ENCODE results near the gene ALKBH5.
"Not testable (repeated sequence)": the region's sequence is repeated elsewhere in the genome, so short reads cannot be mapped to it uniquely, and the experiment has no call there.

Gene ALKBH5

DNA sequence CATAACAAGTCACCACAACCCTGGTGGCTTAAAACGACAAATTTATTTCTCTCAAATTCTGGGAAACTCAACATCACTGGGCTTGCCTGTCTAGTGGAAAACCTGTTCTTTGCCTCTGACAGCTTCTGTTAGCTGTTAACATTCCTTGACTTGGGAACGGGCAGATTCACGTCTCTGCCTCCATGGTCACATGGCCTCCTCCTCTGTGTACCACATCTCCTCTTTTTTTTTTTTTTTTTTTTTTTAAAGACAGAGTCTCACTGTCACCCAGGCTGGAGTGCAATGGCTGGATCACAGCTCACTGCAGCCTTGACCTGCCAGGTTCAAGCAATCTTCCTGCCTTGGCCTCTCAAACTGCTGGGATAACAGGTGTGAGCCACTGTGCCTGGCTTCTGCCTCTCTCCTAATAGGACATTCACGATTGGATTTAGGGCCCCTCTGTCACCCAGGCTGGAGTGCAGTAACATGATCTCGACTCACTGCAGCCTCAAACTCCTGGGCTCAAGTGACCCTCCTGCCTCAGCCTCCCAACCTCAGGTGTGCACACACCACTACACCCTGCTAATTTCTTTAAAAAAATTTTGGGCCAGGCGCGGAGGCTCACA is 30.1 kb downstream of the ALKBH5 start:
- H3K4me1 ChIP-seq (ENCODE audit: insufficient read depth, low read length, severe bottlenecking) = no peaks in the 10 kb centered on the region
- no peak overlapping the region for H3K4me3 ChIP-seq (ENCODE audit: low read depth, low read length, poor library complexity, severe bottlenecking)
- no peaks in the 10 kb centered on the region for H3F3A ChIP-seq (ENCODE audit: insufficient read depth, low read length)
- no peak overlapping the region for H2AFZ ChIP-seq (ENCODE audit: low read length)
- no peaks in the 10 kb centered on the region for H3K9me2 ChIP-seq (ENCODE audit: low read depth, low read length)
- H3K36me3 ChIP-seq (ENCODE audit: insufficient read depth, low read length) = peaks cover 24% of the 10 kb centered on the region
- H4K20me1 ChIP-seq (ENCODE audit: insufficient read depth, low read length) = no peaks in the 10 kb centered on the region
- no peaks in the 10 kb centered on the region for H3K9me3 ChIP-seq (ENCODE audit: low read length)
- no peak overlapping the region for H3K4me2 ChIP-seq (ENCODE audit: low read length)
- TF ChIP-seq EZH2 (IDR thresholded peaks at IDR 0.05; ENCODE audit: borderline replicate concordance, low read length) = no peak
- H3K27me3 ChIP-seq (ENCODE audit: insufficient read depth, low read length) = no peaks in the 10 kb centered on the region
- no peak overlapping the region for H3K27ac ChIP-seq (ENCODE audit: low read depth, low read length, poor library complexity, severe bottlenecking)
- H3K9ac ChIP-seq (ENCODE audit: low read length) = no peak overlapping the region
- no peaks in the 10 kb centered on the region for H3K79me2 ChIP-seq (ENCODE audit: insufficient read depth, low read length)

- H4K20me1 ChIP-seq (ENCODE audit: insufficient read depth, low read length); H3K4me2 ChIP-seq (ENCODE audit: low read length); H3K9me3 ChIP-seq (ENCODE audit: low read length); H3F3A ChIP-seq (ENCODE audit: insufficient read depth, low read length); H3K36me3 ChIP-seq (ENCODE audit: insufficient read depth, low read length); H2AFZ ChIP-seq (ENCODE audit: low read length); H3K4me3 ChIP-seq (ENCODE audit: low read depth, low read length, poor library complexity, severe bottlenecking); H3K9me2 ChIP-seq (ENCODE audit: low read depth, low read length); H3K27me3 ChIP-seq (ENCODE audit: insufficient read depth, low read length); H3K4me1 ChIP-seq (ENCODE audit: insufficient read depth, low read length, severe bottlenecking); H3K79me2 ChIP-seq (ENCODE audit: insufficient read depth, low read length); H3K27ac ChIP-seq (ENCODE audit: low read depth, low read length, poor library complexity, severe bottlenecking); H3K9ac ChIP-seq (ENCODE audit: low read length): not testable (repeated sequence)
These were observed 33.3 kb downstream of the ALKBH5 start for GRCh38 chr17:18216906-18217305.

DNA sequence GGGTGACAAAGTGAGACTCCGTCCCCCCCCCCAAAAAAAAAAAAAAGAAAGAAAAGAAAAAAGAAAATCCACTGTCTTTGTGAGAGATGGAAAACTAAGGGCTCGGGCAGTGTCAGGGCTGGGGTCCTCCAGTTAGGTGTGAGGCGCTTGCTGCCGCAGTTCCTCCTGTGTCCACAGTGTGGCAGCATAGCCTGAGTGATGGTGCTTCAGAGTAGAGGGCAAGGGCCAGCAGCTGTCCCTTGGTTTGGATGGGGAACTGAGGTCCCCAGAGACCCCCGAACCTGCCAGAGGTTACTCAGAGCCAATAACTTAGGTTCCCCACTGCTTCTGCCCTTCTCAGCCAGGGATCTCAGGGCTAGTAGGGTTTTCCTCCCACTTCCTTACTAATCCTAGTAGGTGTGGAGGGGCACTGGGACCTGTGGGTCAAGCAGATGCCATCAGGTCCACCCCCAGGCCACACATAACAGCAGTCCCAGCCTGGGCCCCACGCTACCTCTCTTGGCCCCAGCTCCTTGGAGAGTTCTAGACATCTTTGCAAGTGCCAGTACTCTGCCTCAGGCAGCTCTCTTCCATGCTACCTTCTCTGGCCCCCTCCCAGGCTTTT is 33.9 kb downstream of the ALKBH5 start:
- H3K9me3 ChIP-seq (ENCODE audit: low read length) = no peaks in the 10 kb centered on the region
- H3K27me3 ChIP-seq (ENCODE audit: insufficient read depth, low read length) = no peaks in the 10 kb centered on the region
- no peak overlapping the region for H3K4me2 ChIP-seq (ENCODE audit: low read length)
- H3F3A ChIP-seq (ENCODE audit: insufficient read depth, low read length) = no peaks in the 10 kb centered on the region
- no peaks in the 10 kb centered on the region for H3K9me2 ChIP-seq (ENCODE audit: low read depth, low read length)
- H3K36me3 ChIP-seq (ENCODE audit: insufficient read depth, low read length) = no peaks in the 10 kb centered on the region
- no peaks in the 10 kb centered on the region for H3K79me2 ChIP-seq (ENCODE audit: insufficient read depth, low read length)
- H3K27ac ChIP-seq (ENCODE audit: low read depth, low read length, poor library complexity, severe bottlenecking) = no peak overlapping the region
- H3K9ac ChIP-seq (ENCODE audit: low read length) = no peak overlapping the region
- TF ChIP-seq CTCF (IDR thresholded peaks at IDR 0.05; ENCODE audit: low read length) = peak; percentile 91
- TF ChIP-seq EZH2 (IDR thresholded peaks at IDR 0.05; ENCODE audit: borderline replicate concordance, low read length) = no peak
- no peak overlapping the region for H3K4me3 ChIP-seq (ENCODE audit: low read depth, low read length, poor library complexity, severe bottlenecking)
- no peak overlapping the region for H2AFZ ChIP-seq (ENCODE audit: low read length)
- no peaks in the 10 kb centered on the region for H4K20me1 ChIP-seq (ENCODE audit: insufficient read depth, low read length)
- no peaks in the 10 kb centered on the region for H3K4me1 ChIP-seq (ENCODE audit: insufficient read depth, low read length, severe bottlenecking)

DNA sequence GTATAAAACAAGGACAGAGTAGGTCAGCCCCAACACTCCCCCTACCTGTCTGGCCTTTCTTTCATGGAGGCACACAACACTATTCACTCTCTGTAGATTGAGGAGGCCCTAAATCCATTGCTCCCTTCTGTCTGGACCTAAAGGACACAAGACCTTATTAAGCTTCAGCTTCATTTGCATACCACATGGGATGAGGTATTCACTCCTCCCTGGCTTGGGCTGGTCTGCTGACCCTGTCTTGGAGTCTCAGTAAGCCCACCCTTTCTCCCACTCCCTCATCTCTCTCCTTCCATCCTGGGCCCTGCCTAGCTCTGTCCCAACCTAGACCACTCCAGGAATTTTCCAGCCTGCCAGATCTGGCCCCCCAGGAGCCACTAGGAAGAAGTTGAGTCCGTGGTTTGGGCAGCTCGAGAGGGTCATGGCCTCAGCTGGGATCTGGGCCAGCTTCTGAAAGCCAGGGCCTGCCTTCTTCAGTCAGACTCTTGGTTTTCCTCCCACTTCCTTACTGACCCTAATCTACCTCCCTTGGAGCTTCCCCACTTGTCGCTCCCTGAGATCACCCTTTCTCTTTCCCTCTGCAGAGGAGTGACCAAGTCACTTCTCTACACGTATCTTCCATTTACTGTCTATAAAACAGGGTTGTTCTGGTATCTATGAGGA is 35.3 kb downstream of the ALKBH5 start:
- H3F3A ChIP-seq (ENCODE audit: insufficient read depth, low read length) = no peaks in the 10 kb centered on the region
- H3K79me2 ChIP-seq (ENCODE audit: insufficient read depth, low read length) = no peaks in the 10 kb centered on the region
- H3K27ac ChIP-seq (ENCODE audit: low read depth, low read length, poor library complexity, severe bottlenecking) = no peak overlapping the region
- H4K20me1 ChIP-seq (ENCODE audit: insufficient read depth, low read length) = no peaks in the 10 kb centered on the region
- no peaks in the 10 kb centered on the region for H3K9me2 ChIP-seq (ENCODE audit: low read depth, low read length)
- TF ChIP-seq EZH2 (IDR thresholded peaks at IDR 0.05; ENCODE audit: borderline replicate concordance, low read length) (no peak), CTCF (IDR thresholded peaks at IDR 0.05; ENCODE audit: low read length) (no peak)
- no peak overlapping the region for H3K9ac ChIP-seq (ENCODE audit: low read length)
- no peak overlapping the region for H3K4me3 ChIP-seq (ENCODE audit: low read depth, low read length, poor library complexity, severe bottlenecking)
- H3K4me2 ChIP-seq (ENCODE audit: low read length) = no peak overlapping the region
- no peak overlapping the region for H2AFZ ChIP-seq (ENCODE audit: low read length)
- H3K27me3 ChIP-seq (ENCODE audit: insufficient read depth, low read length) = no peaks in the 10 kb centered on the region
- H3K9me3 ChIP-seq (ENCODE audit: low read length) = no peaks in the 10 kb centered on the region
- no peaks in the 10 kb centered on the region for H3K4me1 ChIP-seq (ENCODE audit: insufficient read depth, low read length, severe bottlenecking)
- H3K36me3 ChIP-seq (ENCODE audit: insufficient read depth, low read length) = no peaks in the 10 kb centered on the region

All from OCI-LY1 (cell line).